Suppressor macrophage (primary cell): Measurements from ENCODE around the gene NCOA1.
"Not testable (repeated sequence)": the region's sequence is repeated elsewhere in the genome, so short reads cannot be mapped to it uniquely, and the experiment has no call there.

Experiments
- DNase-seq, 4 experiments: peaks; one replicate each; pipeline ENCODE4 v3.0.0-alpha.2; 2020 to 2022

Gene NCOA1

GRCh38 chr2:24507549-24507948, 16.5 kb downstream of the NCOA1 start:
- peak in 1 of 4 experiments; percentile 11 for DNase-seq

- DNase-seq, result peak in 3 of 4 experiments; percentile 14 to 52 (median 51)
These were observed 17.8 kb downstream of the NCOA1 start for GRCh38 chr2:24508878-24509277.

GRCh38 chr2:24509425-24509824, 18.4 kb downstream of the NCOA1 start:
- DNase-seq, result no peak

GRCh38 chr2:24509840-24510239, 18.8 kb downstream of the NCOA1 start:
- DNase-seq, result no peak

GRCh38 chr2:24510771-24511170, 19.7 kb downstream of the NCOA1 start:
- DNase-seq, result no peak

GRCh38 chr2:24511198-24511597, 20.1 kb downstream of the NCOA1 start:
- DNase-seq, result no peak

GRCh38 chr2:24511894-24512293, 20.8 kb downstream of the NCOA1 start:
- DNase-seq, result no peak

- DNase-seq, result no peak
These were observed 21.4 kb downstream of the NCOA1 start for GRCh38 chr2:24512404-24512803.

- DNase-seq, result peak in 3 of 4 experiments; percentile 30 to 47 (median 39)
These were observed 21.8 kb downstream of the NCOA1 start for GRCh38 chr2:24512831-24513230.

GRCh38 chr2:24513281-24514071, 22.4 kb downstream of the NCOA1 start:
- DNase-seq, result peak in 1 of 4 experiments; percentile 57

- DNase-seq, result no peak
These were observed 23.8 kb downstream of the NCOA1 start for GRCh38 chr2:24514820-24515219.

- DNase-seq, result peak in 2 of 4 experiments; percentile 11 to 16
These were observed 24.3 kb downstream of the NCOA1 start for GRCh38 chr2:24515335-24515734.

- peak; percentile 54 to 77 (median 72) for DNase-seq
These were observed 24.8 kb downstream of the NCOA1 start for GRCh38 chr2:24515831-24516230.

GRCh38 chr2:24517247-24517646, 26.2 kb downstream of the NCOA1 start:
- no peak for DNase-seq

GRCh38 chr2:24520175-24520574, 29.1 kb downstream of the NCOA1 start:
- DNase-seq, result no peak

GRCh38 chr2:24521162-24521857, 30.3 kb downstream of the NCOA1 start:
- DNase-seq, result no peak

- no peak for DNase-seq
These were observed 31.1 kb downstream of the NCOA1 start for GRCh38 chr2:24521975-24522639.

GRCh38 chr2:24527536-24527935, 36.5 kb downstream of the NCOA1 start:
- DNase-seq, result no peak

GRCh38 chr2:24530796-24531195, 39.7 kb downstream of the NCOA1 start:
- DNase-seq, result no peak

- DNase-seq, result not testable (repeated sequence)
These were observed 40.6 kb downstream of the NCOA1 start for GRCh38 chr2:24531610-24532009.

- DNase-seq, result not testable (repeated sequence)
These were observed 41.0 kb downstream of the NCOA1 start for GRCh38 chr2:24532057-24532456.

- DNase-seq, result not testable (repeated sequence)
These were observed 42.5 kb downstream of the NCOA1 start for GRCh38 chr2:24533574-24533973.

- peak in 3 of 4 experiments; percentile 5 to 68 (median 54) for DNase-seq
These were observed 47.7 kb downstream of the NCOA1 start for GRCh38 chr2:24538720-24539119.
